ENCODE results near the gene ARAP3. TPM values are rescaled to one million over a fixed set of nuclear protein-coding genes. Genes with fewer than 3 reads are reported as not detected.
A peak's percentile ranks its signal among the peaks of the same experiment; 100 is the strongest.

The ARAP3 gene
- total RNA-seq, 3 donors from 2014 or later: 2.6 to 12.1 (median 5.9) TPM

DNA sequence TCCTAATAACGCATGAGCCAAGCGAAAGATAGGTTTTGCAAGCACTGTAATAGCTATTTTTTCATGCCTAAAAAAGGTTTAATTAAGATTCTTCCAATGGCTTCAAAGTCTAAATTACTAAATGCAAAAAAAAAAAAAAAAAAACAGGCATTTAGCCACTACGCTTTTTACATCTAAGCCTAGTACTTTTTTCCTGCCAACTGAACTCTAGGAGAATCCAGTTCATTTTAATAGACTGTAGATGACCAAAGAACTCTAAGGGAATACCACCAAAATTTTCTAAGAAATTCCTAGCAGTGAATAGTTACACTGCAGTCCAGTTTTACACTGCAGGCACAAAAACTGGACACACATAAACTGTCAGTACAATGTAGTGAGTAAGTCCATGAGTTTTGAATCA is 73.0 kb downstream of the ARAP3 start:
- TF ChIP-seq POLR2A (IDR thresholded peaks at IDR 0.05) (no peak), POLR2AphosphoS5 (IDR thresholded peaks at IDR 0.05) (no peak), CTCF (IDR thresholded peaks at IDR 0.05) (no peak)
- no peak overlapping the region for H3K4me3 ChIP-seq
- H3K27ac ChIP-seq: no peak overlapping the region
- H3K27me3 ChIP-seq: no peaks in the 10 kb centered on the region
- DNase-seq (ENCODE audit: low spot score in 2 of 2): no peak
- no peaks in the 10 kb centered on the region for H3K36me3 ChIP-seq
- H3K4me1 ChIP-seq: no peaks in the 10 kb centered on the region
- intact Hi-C loops (cut with DNase I; ENCODE audit: low total_unique reads): no loop called here
- no peaks in the 10 kb centered on the region for H3K9me3 ChIP-seq

DNA sequence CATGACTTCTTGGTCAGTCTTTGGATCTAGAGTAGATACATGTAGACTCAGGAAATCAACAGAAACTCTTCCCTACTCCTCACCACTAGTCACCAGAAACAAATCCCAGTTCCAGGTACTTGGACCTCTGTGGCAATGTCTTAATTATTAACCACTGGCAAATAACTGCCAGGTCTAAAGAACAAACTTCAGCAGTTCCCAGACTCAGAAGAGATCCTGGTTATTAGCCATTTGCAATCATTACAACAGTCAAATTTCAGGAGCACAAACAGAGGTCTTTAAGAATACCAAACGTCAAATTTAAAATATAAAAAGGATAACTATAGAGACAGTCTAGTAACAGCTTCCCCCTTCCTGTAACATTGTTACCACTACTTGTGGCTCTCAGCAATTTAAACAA is 73.5 kb downstream of the ARAP3 start:
- no peak for DNase-seq (ENCODE audit: low spot score in 2 of 2)
- Histone ChIP-seq H3K36me3 (no peaks in the 10 kb centered on the region), H3K4me1 (no peaks in the 10 kb centered on the region), H3K4me3 (no peak overlapping the region), H3K9me3 (no peaks in the 10 kb centered on the region), H3K27ac (no peak overlapping the region), H3K27me3 (no peaks in the 10 kb centered on the region)
- intact Hi-C loops (cut with DNase I; ENCODE audit: low total_unique reads): no loop called here
- TF ChIP-seq POLR2A (IDR thresholded peaks at IDR 0.05) (no peak), POLR2AphosphoS5 (IDR thresholded peaks at IDR 0.05) (no peak), CTCF (IDR thresholded peaks at IDR 0.05) (no peak)

GRCh38 chr5:141608046-141608445 is 74.0 kb downstream of the ARAP3 start:
- no peak overlapping the region for H3K4me3 ChIP-seq
- no peaks in the 10 kb centered on the region for H3K4me1 ChIP-seq
- H3K27ac ChIP-seq: no peak overlapping the region

GRCh38 chr5:141605523-141606277 is 76.3 kb downstream of the ARAP3 start:
- peak in 1 of 2 donors; percentile 26 for DNase-seq (ENCODE audit: low spot score in 2 of 2)
- no peak for TF ChIP-seq POLR2A (IDR thresholded peaks at IDR 0.05)
- no peak for TF ChIP-seq POLR2AphosphoS5 (IDR thresholded peaks at IDR 0.05)
- TF ChIP-seq CTCF (IDR thresholded peaks at IDR 0.05): no peak
- H3K9me3 ChIP-seq: no peaks in the 10 kb centered on the region
- no peaks in the 10 kb centered on the region for H3K27me3 ChIP-seq
- H3K4me1 ChIP-seq: no peaks in the 10 kb centered on the region
- H3K4me3 ChIP-seq: no peak overlapping the region
- H3K36me3 ChIP-seq: no peaks in the 10 kb centered on the region
- peak overlapping the region; percentile 10 to 64 for H3K27ac ChIP-seq
- intact Hi-C loops (cut with DNase I; ENCODE audit: low total_unique reads): no loop called here

More at GRCh38 chr5:141608046-141608445, 74.0 kb downstream of the ARAP3 start:
- no peaks in the 10 kb centered on the region for H3K27me3 ChIP-seq
- DNase-seq (ENCODE audit: low spot score in 2 of 2): no peak
- TF ChIP-seq CTCF (IDR thresholded peaks at IDR 0.05): no peak
- TF ChIP-seq POLR2AphosphoS5 (IDR thresholded peaks at IDR 0.05): no peak
- TF ChIP-seq POLR2A (IDR thresholded peaks at IDR 0.05): no peak
- H3K36me3 ChIP-seq: no peaks in the 10 kb centered on the region
- intact Hi-C loops (cut with DNase I; ENCODE audit: low total_unique reads): no loop called here
- no peaks in the 10 kb centered on the region for H3K9me3 ChIP-seq

DNA sequence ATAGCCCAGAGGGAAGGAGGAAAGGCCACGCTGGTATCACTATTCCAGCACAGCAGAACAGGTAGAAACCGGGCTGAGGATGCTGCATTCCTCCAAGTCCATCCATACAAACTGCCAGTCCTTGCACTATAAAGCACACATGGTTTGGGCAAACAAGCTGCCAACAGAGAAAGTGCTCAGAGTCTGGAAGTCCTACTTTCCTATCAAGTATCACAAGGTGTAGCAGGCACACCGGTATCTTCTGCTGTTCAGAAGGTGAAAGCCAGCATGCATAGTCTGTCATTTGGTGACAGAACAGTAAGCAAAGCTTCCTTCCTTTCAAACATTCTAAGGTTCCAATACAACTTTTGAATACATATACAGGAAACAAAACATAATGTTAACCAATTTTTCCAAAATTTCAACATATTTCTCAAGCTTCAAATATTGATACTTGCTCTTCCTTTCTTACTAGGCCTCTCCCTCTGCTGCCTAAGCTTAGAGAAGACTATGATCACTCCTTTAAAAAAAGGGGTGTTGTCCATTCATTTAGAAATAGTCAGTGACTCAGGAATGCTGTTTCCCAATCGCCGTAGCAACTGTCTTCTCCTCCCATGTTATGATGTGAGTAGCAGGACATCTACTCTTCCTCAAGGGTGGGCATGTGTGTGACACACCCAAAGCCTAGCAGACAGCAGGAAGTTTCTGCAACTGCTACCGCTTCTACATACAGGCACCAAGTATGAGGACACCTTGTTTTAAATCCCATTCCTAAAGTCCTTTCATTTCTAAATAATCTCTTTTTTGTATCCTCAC is 77.9 kb downstream of the ARAP3 start:
- H3K27me3 ChIP-seq: no peaks in the 10 kb centered on the region
- H3K36me3 ChIP-seq: no peaks in the 10 kb centered on the region
- peak in 1 of 2 donors; percentile 61 for DNase-seq (ENCODE audit: low spot score in 2 of 2)
- intact Hi-C loops (cut with DNase I; ENCODE audit: low total_unique reads): no loop called here
- H3K4me3 ChIP-seq: no peak overlapping the region
- H3K27ac ChIP-seq: peak overlapping the region; percentile 44 to 70
- no peaks in the 10 kb centered on the region for H3K4me1 ChIP-seq
- H3K9me3 ChIP-seq: no peaks in the 10 kb centered on the region
- TF ChIP-seq POLR2AphosphoS5 (IDR thresholded peaks at IDR 0.05) (peak in 1 of 3 donors; percentile 49), CTCF (IDR thresholded peaks at IDR 0.05) (no peak), POLR2A (IDR thresholded peaks at IDR 0.05) (no peak)
